SW480 (cell line): ENCODE measurements around the gene SLC17A7.
A peak's percentile ranks its signal among the peaks of the same experiment; 100 is the strongest.
"Not testable (repeated sequence)": the region's sequence is repeated elsewhere in the genome, so short reads cannot be mapped to it uniquely, and the experiment has no call there.

ENCODE experiments used
- DNase-seq: peaks from one replicate; pipeline ENCODE4 v3.0.0-alpha.2; 2016; ENCODE audit warnings: low spot score

Gene SLC17A7

GRCh38 chr19:49469828-49470614 lies 28.7 kb upstream of the SLC17A7 start:
- no peak for DNase-seq

GRCh38 chr19:49468746-49469447 lies 27.6 kb upstream of the SLC17A7 start:
- DNase-seq = peak; percentile 53

- DNase-seq = no peak
These were observed 26.9 kb upstream of the SLC17A7 start for GRCh38 chr19:49468199-49468598.

- DNase-seq = no peak
These were observed 24.0 kb upstream of the SLC17A7 start for GRCh38 chr19:49465371-49465770.

GRCh38 chr19:49463960-49464740 lies 22.8 kb upstream of the SLC17A7 start:
- no peak for DNase-seq

GRCh38 chr19:49462492-49462891 lies 21.2 kb upstream of the SLC17A7 start:
- DNase-seq = no peak

- no peak for DNase-seq
These were observed 20.3 kb upstream of the SLC17A7 start for GRCh38 chr19:49461656-49462055.

- not testable (repeated sequence) for DNase-seq
These were observed 19.8 kb upstream of the SLC17A7 start for GRCh38 chr19:49461130-49461529.

GRCh38 chr19:49459388-49459787 lies 18.1 kb upstream of the SLC17A7 start:
- no peak for DNase-seq

- DNase-seq = no peak
These were observed 17.2 kb upstream of the SLC17A7 start for GRCh38 chr19:49458567-49458903.

- no peak for DNase-seq
These were observed 15.0 kb upstream of the SLC17A7 start for GRCh38 chr19:49456326-49456725.

- DNase-seq = no peak
These were observed 14.4 kb upstream of the SLC17A7 start for GRCh38 chr19:49455773-49456172.

- DNase-seq = no peak
These were observed 12.5 kb upstream of the SLC17A7 start for GRCh38 chr19:49453757-49454240.

GRCh38 chr19:49453013-49453756 lies 11.9 kb upstream of the SLC17A7 start, which contains the start of gene ALDH16A1:
Gene ALDH16A1 (plus strand): TSS chr19:49453225. CDS start chr19:49453332, 107 bp downstream.
- peak; percentile 99 for DNase-seq

- DNase-seq = peak; percentile 100
These were observed 10.3 kb upstream of the SLC17A7 start, which contains the start of gene PIH1D1 for GRCh38 chr19:49451430-49452181. Gene PIH1D1 (minus strand): TSS chr19:49451814. CDS start chr19:49451574, 240 bp downstream.

- no peak for DNase-seq
These were observed 9.1 kb upstream of the SLC17A7 start for GRCh38 chr19:49450405-49450804.

GRCh38 chr19:49448432-49448786 lies 7.1 kb upstream of the SLC17A7 start:
- no peak for DNase-seq

- DNase-seq = peak; percentile 52
These were observed 6.4 kb upstream of the SLC17A7 start for GRCh38 chr19:49447485-49448431.

GRCh38 chr19:49445997-49446396 lies 4.7 kb upstream of the SLC17A7 start:
- no peak for DNase-seq
